Pulmonary artery endothelial cell (primary cell): Measurements from ENCODE around the gene TRIML1. TPM values are rescaled to one million over a fixed set of nuclear protein-coding genes. Genes with fewer than 3 reads are reported as not detected.

ENCODE experiments used
- DNase-seq: peaks from one replicate; pipeline ENCODE4 v3.0.0-alpha.2; 2011; ENCODE audit warnings: low read depth, low spot score
- total RNA-seq: library from RNA; depleted of rRNA; stranded (reverse); fragments of >200 nt; gene quantifications from 2 replicates; pipeline ENCODE4 v1.2.3, GENCODE V29; 2014

The TRIML1 gene, protein sequence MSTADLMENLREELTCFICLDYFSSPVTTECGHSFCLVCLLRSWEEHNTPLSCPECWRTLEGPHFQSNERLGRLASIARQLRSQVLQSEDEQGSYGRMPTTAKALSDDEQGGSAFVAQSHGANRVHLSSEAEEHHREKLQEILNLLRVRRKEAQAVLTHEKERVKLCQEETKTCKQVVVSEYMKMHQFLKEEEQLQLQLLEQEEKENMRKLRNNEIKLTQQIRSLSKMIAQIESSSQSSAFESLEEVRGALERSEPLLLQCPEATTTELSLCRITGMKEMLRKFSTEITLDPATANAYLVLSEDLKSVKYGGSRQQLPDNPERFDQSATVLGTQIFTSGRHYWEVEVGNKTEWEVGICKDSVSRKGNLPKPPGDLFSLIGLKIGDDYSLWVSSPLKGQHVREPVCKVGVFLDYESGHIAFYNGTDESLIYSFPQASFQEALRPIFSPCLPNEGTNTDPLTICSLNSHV
- total RNA-seq = not detected in 2 replicates

DNA sequence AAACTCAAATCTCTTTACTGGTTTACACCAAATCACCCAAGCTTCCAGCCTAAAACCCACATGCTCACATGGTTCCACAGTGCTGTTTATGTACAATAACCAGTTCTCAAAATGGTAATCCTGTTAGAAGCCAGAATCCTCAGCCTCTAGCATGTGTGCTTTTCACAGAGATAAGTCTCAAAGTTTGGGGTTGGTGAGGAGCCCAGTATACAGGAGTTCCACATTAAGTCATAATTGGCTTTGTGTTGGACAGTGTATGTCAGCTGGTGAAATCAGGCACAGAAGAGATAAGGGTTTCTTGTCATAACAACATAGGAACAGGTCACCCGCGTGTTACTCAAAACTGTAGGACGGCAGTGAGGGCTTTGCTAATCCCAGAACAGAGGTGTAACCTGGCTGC is at the start of gene TRIML1:
TRIML1 (plus strand) TSS at position 301 of the 400 bp plus-strand sequence. CDS start 118 bp downstream, outside the sequence.
- no peak for DNase-seq

DNA sequence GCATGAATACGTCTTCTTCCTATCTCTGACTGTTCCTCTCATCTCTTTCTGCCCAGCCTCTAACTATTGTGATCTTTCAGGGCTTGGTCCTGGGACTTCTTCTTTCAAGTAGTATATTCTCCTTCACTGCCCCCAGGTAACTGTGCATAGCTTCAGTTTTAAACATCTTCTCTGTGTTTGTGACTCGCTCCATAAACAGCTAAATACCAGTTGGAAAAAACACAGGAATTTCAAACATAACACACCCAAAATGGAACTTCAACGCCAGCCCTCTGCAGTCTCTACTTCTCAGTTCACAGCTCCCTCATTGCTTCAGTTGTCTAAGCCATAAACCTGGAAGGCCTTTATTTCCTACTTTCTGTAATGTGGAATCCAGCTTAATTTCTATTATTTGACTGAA is 46.4 kb upstream of the TRIML1 start:
- DNase-seq = no peak

DNA sequence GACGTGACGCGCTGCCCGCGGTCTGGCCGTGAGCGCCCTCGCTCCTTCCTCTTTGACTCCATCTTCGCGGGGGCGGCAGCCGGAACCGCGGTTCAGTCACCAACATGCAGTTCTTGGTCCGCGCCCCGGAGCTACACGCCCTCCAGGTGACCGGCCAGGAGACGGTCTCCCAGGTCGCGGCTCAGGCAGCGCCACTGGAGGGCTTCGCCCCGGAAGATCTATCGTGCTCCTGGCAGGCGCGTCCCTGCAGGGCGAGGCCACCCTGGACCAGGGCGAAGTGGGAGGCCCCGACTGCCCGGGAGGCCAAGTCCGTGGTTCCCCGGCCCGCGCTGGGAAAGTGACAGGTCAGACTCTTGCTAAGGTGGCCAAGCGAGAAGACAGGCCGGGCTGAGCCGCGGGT is 32.8 kb upstream of the TRIML1 start:
- no peak for DNase-seq

DNA sequence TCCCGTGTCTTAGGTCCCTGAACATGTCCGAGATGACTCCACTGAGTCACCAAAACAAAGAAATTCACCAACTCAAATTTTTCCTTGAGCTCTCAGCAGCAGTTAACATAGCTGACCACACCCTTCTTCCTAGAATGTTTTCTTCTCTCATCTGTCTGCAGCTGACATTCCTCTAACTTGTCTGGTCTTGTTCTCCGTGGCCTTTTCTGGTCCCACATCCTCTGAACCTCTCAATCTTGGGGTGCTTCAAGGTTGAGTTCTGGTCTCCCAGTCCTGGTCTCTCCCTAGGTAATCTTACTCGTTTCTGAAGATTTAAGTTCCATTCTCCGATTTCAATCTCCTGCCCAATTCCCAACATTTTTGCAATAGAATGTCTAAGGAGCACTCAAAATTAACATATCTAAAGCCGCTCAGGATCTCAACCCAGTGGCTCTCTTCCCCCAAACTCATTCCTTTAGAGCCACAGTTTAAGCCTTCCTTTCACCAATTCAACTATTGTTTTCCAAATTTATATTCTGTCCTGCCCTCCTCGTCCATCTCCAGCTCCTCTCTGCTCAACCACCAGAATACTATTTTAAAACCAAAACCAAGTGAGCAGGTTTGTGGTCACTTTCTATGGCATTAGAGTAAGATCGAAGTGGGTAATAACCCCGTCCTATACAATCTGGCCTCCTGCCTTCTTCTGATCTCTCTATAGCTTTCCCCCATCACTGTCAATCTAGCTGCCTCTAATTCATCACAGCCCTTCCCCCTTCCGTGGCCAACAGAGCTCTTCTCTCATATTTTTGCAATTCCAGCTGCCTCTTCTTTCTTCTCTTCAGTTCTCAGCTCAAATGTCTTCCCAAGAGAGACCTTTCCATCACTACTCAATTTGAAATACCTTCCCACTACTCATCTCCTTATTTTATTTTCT is 31.1 kb upstream of the TRIML1 start:
- no peak for DNase-seq

DNA sequence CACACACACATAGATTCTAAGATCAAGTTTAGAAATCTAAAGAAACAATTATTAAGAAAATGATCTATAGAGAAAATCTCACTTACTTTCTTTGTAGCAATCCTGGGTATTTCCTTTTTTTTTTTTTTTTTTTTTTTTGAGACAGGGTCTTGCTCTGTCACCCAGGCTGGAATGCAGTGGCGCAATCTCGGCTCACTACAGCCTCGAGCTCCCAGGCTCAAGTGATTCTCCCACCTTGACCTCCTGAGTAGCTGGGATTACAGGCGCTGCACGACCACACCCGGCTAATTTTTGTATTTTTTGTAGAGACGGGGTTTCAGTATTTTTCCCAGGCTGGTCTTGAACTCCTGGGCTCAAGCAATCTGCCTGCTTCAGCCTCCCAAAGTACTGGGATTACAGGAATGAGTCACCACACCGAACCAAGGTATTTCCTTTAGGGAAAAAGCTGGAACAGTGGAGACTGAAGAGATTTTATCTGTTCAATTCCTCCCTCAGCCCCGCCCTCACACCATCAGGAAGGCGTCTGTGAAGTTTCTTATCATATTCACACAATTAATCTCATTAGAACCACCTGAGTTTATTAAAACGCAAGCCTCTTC is 30.0 kb upstream of the TRIML1 start, which contains the start of gene TRIML2:
TRIML2 (minus strand) TSS at position 447 of the 599 bp plus-strand sequence. CDS start 4,235 bp downstream, outside the sequence.
- DNase-seq = no peak

DNA sequence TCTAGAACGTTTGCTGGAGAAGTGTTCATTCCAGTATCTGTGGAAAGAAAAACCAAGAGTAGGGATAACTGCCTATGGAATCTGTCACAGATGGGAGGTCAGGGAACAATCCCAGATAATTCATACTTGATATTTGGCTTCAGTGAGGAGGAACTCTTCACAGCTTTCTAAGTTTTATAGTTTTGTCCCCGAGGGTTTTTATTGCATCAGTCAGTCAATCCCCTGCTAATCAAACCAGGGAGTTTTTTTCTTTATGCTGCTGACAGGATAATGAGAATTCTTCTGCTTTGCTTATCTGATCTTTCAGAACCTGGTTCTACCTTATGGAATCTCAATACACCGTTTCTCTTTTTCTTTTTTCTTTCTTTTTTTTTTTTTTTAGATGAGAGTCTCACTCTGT is 29.2 kb upstream of the TRIML1 start:
- DNase-seq = no peak

DNA sequence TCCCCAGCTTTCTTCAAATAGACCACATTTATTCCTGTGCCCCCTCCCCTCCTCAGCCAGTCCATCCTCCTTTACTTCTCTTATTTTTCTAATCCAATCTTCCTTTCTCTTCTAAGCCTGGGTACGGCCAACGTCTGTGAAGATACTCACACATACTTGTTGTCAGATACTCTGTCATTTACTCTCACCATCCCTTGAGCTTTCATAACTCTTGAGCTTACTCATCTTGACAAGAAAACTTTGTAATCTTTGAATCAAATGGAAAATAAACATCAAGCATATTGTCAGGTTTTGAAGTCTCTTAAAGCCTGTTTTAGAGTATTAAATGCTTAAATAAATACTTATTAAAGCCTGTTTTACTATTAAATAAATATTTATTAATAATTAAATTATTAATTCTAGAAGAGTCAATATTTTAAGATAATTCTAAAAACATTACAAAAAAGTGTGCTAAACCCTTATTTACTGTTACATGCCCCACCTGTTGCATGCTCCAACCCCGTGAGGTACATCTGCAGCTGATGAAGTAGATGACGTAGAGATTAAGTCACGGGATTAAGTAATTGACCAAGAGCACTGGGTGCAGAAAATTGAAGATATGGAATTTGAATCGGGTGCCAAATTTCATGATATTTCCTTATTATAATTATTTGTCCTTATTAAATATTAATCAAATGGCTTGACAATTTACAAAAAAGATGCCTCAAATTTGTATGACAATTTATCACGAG is 28.3 kb upstream of the TRIML1 start:
- DNase-seq = no peak

DNA sequence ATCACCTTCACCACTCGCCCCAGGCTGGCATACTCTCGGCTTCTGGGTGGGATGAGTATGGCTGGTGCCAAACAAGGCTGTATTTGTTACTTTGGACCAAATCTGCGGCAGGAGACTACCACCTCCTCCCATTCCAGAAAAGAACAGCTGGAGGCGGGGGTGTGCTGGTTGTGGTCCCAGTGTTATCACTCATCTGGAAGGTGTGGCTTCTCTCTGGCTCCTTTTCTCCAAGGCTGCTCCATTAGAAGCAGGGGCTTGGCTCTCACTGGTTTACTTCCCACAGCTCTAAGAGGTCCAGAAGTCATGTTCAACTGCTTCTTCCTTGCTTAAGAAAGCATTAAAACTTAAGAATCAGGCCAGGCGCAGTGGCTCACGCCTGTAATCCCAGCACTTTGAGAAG is 27.3 kb upstream of the TRIML1 start:
- no peak for DNase-seq

DNA sequence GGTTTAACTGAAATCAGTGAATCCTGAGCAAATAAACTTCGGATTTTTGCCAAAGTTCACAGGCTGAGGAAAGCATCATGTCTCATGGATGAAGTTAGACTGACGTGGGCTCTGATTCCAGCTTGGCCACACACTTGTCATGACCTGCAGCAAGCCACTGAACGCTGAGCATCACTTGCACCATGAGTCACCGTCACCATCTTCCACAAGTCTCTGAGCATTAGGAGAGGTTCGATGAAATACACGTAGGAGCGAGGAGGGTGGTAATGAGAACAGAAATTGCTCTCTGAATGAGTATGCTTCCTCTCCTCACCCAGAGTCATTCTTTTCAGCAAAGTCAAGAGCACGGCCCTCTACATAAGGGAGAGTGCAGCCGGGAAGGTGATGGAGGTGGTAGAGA is 26.1 kb upstream of the TRIML1 start:
- no peak for DNase-seq

DNA sequence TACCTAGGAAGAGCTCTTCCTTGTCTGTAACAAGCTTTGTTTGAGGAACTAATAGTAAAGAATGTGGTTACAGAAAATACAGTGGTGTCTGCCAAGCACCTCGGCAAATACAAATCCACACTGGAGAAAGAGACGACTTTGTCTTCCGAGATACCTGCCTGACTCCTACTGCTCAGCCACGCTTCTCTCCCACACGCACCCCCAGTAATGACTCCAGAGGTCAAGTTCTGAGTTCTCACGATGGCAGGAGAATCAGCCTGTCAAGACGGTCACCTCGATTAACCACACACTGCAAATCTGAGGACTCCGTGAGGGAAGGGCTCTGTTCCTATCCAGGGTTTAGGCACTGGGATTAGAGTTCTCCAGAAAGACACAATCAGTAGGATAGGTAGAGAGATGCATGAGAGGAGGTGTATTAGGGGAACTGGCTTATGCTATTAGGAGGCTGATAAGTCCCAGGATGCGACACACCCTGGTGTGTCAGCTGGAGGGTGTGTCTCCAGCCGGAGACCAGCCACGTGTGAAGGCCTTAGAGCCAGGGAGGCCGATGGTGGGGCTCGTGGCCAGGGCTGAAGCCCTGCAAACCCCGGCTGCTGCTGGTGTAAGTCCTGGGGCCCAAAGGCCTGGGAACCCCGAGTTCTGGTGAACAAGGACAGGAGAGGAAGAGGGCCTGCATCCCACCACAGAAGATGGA is 21.5 kb upstream of the TRIML1 start:
- DNase-seq = no peak

DNA sequence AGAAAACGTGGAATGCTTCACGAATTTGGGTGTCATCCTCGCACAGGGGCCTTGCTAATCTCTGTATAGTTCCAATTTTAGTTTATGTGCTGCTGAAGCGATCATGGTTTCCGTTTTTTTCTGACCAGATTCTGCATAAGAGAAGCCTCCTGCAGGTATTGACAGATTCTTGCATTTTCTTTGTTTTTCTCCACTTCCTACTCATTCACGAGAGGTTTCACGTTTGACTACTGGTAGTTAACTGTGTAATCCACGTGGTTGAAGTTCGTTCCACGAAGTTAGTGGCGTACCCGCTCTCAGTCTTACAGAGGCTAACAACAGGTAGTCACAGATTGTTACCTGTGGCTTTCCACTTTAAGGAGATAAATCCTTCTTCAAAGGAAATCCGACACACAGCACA is 17.7 kb upstream of the TRIML1 start:
- no peak for DNase-seq

DNA sequence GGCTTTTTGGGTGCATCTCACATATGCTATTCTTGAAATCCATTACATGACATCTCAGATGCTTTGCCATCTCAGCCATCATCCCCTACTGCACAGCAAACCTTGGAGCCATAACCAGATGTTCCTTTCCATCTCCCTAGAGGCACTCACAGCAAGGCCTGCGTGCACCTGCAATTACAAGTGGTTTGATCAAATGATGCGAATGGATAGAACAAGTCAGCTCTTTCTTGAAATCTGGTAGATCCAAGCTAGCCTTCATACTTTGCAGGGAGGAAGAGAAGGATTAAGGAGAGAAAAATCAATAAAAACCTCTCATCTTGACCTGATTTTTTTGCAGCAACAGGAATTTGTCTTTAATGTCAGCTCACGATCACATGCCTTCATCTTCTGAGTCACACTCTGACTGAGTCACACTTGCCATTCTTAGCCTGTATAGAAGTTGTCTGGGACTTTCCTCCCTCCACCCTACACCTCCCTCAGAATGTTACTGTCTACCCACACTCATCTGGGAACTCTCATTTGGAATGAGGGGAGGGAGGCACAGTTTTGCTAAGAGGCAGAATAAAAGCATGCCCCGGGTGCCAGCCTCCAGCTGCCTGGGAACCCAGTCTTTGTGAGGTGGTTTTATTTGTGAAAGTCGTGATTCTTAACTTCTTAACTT is 11.9 kb upstream of the TRIML1 start:
- DNase-seq = no peak

DNA sequence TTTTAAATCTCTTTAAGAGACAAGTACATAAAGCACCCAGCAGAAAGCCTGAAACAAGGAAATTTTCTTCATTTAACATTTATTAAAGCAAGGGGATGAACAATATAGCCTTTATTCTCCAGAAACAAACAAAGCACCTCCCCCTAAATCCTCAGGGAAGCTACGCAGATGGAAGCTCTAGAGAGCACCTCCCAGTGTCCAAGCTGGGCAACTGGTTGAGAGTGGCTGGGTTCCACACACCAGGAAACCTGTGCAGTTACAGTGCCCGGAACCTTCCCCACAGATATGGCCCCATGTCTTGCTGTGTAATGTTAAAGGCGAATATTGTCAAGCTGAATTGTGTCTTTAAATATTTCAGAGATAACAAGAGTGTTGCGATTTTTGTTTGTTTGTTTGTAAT is 8.9 kb upstream of the TRIML1 start:
- no peak for DNase-seq

DNA sequence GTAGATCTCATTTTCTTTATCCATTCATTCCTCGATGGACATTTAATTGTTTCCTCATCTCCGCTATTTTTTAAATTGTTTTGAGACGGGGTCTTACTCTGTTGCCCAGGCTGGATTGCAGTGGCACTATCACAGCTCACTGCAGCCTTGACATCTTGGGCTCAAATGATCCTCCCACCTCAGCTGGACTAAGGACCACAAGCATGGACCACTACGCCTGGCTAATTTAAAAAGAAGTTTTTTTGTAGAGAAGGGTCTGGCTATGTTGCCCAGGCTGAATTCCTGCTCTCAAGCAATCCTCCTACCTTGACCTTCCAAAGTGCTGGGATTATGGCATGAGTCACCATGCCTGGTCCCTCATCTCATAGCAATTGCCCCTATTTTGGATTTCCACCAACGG is 7.0 kb upstream of the TRIML1 start:
- no peak for DNase-seq

DNA sequence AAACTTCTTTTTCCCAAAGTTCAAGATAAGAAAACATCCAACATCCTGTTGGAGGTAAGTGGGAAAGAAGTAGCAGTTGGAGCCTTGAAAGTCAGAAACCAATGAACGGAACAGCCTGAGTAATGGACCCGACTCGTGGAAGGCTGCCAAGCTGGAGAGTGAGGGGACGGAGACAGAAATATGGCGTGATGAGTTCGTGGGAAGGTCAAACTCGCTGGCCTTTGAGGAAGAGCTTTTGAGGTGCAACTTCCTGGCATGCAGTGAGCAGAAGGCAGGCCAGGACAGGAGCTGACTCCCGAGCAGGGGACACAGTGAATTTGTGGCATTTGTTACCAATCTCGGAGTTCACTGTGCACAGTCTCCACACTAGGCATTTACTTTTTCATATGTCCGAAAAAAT is 1.0 kb upstream of the TRIML1 start:
- no peak for DNase-seq

DNA sequence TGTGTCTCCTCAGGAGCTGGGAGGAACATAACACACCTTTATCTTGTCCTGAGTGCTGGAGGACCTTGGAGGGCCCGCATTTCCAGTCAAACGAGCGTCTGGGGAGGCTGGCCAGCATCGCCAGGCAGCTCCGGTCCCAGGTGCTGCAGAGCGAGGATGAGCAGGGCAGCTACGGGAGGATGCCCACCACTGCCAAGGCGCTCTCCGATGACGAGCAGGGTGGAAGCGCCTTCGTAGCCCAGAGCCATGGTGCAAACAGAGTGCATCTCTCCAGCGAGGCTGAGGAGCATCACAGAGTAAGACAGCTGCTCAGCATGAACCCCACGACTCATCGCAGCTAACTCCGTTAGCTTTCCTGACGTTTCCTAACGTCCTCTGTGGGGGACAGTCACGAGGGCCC is 430 bp downstream of the TRIML1 start:
- DNase-seq = no peak

DNA sequence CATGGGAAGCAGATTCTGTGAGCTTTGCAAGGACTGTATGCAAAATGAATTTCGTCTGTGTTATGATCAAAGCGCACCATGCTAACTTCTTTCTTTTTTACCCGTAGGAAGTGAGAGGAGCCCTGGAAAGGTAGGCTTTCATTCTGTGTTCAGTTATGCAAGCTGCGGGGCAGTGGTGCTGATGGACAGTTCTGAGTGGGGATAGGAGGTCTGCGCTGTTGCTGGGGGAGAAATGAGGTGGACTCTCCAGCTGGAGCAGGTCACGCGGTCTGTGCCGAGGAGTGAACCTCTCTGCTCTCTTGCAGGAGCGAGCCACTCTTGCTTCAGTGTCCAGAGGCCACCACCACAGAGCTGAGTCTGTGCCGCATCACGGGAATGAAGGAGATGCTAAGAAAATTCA is 4.5 kb downstream of the TRIML1 start:
- no peak for DNase-seq

DNA sequence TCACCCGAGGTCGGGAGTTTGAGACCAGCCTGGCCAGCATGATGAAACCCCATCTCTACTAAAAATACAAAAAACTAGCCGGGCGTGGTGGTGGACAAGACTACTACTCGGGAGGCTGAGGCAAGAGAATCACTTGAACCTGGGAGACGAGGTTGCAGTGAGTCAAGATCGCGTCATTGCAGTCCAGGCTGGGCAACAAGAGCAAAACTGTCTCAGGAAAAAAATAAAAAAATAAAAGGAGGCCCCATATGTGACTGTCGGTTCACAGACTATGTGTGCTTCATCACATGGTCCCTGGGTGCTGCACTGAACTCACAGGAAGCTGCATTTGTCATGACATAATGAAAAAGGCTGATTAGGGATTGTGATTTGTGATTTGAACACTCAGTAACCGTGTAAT is 6.4 kb downstream of the TRIML1 start:
- DNase-seq = no peak

DNA sequence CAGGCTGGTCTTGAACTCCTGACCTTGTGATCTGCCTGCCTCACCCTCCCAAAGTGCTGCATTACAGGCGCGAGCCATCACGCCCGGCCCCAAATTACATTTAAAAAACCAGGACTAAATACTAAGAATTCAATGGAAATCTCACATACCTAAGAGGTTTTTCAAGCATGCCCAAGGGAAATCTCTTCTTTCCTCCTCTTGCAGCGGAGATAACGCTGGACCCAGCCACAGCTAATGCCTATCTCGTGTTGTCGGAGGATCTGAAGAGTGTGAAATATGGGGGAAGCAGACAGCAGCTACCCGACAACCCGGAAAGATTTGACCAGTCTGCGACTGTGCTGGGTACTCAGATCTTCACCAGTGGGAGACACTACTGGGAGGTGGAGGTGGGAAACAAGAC is 7.4 kb downstream of the TRIML1 start:
- no peak for DNase-seq

DNA sequence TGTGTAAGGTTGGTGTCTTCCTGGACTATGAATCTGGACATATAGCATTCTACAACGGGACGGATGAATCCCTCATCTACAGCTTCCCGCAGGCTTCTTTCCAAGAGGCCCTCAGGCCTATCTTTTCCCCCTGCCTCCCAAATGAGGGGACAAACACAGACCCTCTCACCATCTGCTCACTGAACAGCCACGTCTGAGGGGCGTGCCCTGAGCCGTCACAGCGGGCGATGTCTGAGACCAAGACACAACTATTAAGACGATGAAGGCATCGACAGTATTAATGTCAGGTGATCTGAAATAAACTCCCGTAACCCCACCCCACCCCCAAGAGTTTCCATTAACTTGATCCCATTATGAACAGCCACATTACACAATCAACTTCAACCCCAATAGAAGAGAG is 7.9 kb downstream of the TRIML1 start:
- no peak for DNase-seq
